ENCODE measurements around the gene SAV1. TPM values are rescaled to one million over a fixed set of nuclear protein-coding genes. Genes with fewer than 3 reads are reported as not detected.
"Not testable (repeated sequence)": the region's sequence is repeated elsewhere in the genome, so short reads cannot be mapped to it uniquely, and the experiment has no call there.

SAV1 gene
- total and polyA plus RNA-seq, 7 donors: 13.8 to 37.1 (median 19.5) TPM

GRCh38 chr14:50667684-50667995 lies 466 bp downstream of the SAV1 start:
- H3K27me3 ChIP-seq (ENCODE audit: insufficient read depth in 3 of 3, low read length in 2 of 3): no peaks in the 10 kb centered on the region
- no peak for DNase-seq
- H3K36me3 ChIP-seq (ENCODE audit: insufficient read depth in 1 of 2, low read depth in 1 of 2): peaks cover 0 to 15% of the 10 kb centered on the region in 2 donors
- peak overlapping the region; percentile 97 for H3K27ac ChIP-seq
- no peak for TF ChIP-seq CTCF (IDR thresholded peaks at IDR 0.05)
- H3K4me1 ChIP-seq: peaks cover 12% of the 10 kb centered on the region
- peak; percentile 30 to 47 (median 38) for ATAC-seq
- intact Hi-C loops (cut with DNase I): loop anchor here (5.0 to 10.0 kb wide), 2 partner anchors 57 to 65 kb away; no protein-coding TSS in a partner anchor
- no peaks in the 10 kb centered on the region for H3K9me3 ChIP-seq
- H3K4me3 ChIP-seq: peak overlapping the region; percentile 87
- WGBS, 3 donors: 0 to 1% (median 0%) methylated on average over 18 to 25 of the region's 25 CpGs

GRCh38 chr14:50666772-50667683 lies 1.1 kb downstream of the SAV1 start:
- WGBS, 3 donors: 1 to 2% (median 2%) methylated on average over 20 of the region's 20 CpGs
- H3K4me3 ChIP-seq: peak overlapping the region; percentile 87
- H3K4me1 ChIP-seq: peaks cover 12% of the 10 kb centered on the region
- peak overlapping the region; percentile 97 for H3K27ac ChIP-seq
- no peaks in the 10 kb centered on the region for H3K27me3 ChIP-seq (ENCODE audit: insufficient read depth in 3 of 3, low read length in 2 of 3)
- peak in 3 of 4 donors; percentile 26 to 61 (median 32) for ATAC-seq
- H3K9me3 ChIP-seq: no peaks in the 10 kb centered on the region
- intact Hi-C loops (cut with DNase I): loop anchor here (5.0 to 10.0 kb wide), 2 partner anchors 58 to 65 kb away; no protein-coding TSS in a partner anchor
- TF ChIP-seq CTCF (IDR thresholded peaks at IDR 0.05): no peak
- H3K36me3 ChIP-seq (ENCODE audit: insufficient read depth in 1 of 2, low read depth in 1 of 2): peaks cover 0 to 15% of the 10 kb centered on the region in 2 donors
- DNase-seq: peak in 1 of 2 donors; percentile 21

GRCh38 chr14:50665300-50665699 lies 2.8 kb downstream of the SAV1 start:
- intact Hi-C loops (cut with DNase I): loop anchor here (5.0 to 10.0 kb wide), 2 partner anchors 60 to 63 kb away; no protein-coding TSS in a partner anchor
- H3K4me1 ChIP-seq: peaks cover 12% of the 10 kb centered on the region
- not testable (repeated sequence) for H3K9me3 ChIP-seq; DNase-seq; ATAC-seq; H3K27me3 ChIP-seq (ENCODE audit: insufficient read depth in 3 of 3, low read length in 2 of 3); H3K27ac ChIP-seq
- 65 to 82% (median 70%) methylated on average over 5 of the region's 5 CpGs for WGBS, 3 donors
- H3K36me3 ChIP-seq (ENCODE audit: insufficient read depth in 1 of 2, low read depth in 1 of 2): peaks cover 0 to 30% of the 10 kb centered on the region in 2 donors
- peak overlapping the region; percentile 87 for H3K4me3 ChIP-seq

DNA sequence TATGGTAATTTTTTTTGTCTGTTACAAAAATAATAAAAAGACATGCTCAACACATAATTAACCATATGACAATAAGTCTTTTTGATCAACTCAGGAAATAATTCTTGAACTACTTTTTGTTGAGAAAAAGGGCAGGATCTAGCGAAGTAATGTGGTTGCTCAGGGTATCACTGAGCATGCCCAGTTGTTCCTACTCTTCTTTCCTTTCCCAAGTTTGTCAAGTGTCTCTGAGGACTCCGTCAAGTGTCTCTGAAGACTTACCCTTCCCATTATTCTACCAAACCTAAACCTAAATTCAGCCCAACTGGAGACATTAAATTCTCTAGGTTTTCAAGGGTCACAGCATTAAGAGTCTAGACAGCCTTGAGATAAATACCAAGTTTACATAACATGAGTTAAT lies 3.5 kb downstream of the SAV1 start:
- intact Hi-C loops (cut with DNase I): loop anchor here in 1 of 2 donors (10.0 kb wide), 1 partner anchor 60 kb away; no protein-coding TSS in a partner anchor
- H3K4me1 ChIP-seq: peaks cover 12% of the 10 kb centered on the region
- not testable (repeated sequence) for H3K27me3 ChIP-seq (ENCODE audit: insufficient read depth in 3 of 3, low read length in 2 of 3); H3K9me3 ChIP-seq; H3K27ac ChIP-seq; DNase-seq; ATAC-seq; H3K4me3 ChIP-seq
- 96 to 97% (median 96%) methylated on average over 2 of the region's 2 CpGs for WGBS, 3 donors
- peaks cover 0 to 30% of the 10 kb centered on the region in 2 donors for H3K36me3 ChIP-seq (ENCODE audit: insufficient read depth in 1 of 2, low read depth in 1 of 2)

GRCh38 chr14:50659327-50659974 lies 8.7 kb downstream of the SAV1 start:
- H3K9me3 ChIP-seq: no peaks in the 10 kb centered on the region
- no peak for TF ChIP-seq CTCF (IDR thresholded peaks at IDR 0.05)
- 82 to 87% (median 86%) methylated on average over 6 of the region's 6 CpGs for WGBS, 3 donors
- no peaks in the 10 kb centered on the region for H3K27me3 ChIP-seq (ENCODE audit: insufficient read depth in 3 of 3, low read length in 2 of 3)
- H3K4me3 ChIP-seq: no peak overlapping the region
- peaks cover 17% of the 10 kb centered on the region for H3K4me1 ChIP-seq
- H3K27ac ChIP-seq: no peak overlapping the region
- peak in 1 of 4 donors; percentile 26 for ATAC-seq
- no peak for DNase-seq
- intact Hi-C loops (cut with DNase I): no loop called here
- H3K36me3 ChIP-seq (ENCODE audit: insufficient read depth in 1 of 2, low read depth in 1 of 2): peaks cover 0 to 25% of the 10 kb centered on the region in 2 donors
